ENCODE data around the gene ARTN.

The ARTN gene

DNA sequence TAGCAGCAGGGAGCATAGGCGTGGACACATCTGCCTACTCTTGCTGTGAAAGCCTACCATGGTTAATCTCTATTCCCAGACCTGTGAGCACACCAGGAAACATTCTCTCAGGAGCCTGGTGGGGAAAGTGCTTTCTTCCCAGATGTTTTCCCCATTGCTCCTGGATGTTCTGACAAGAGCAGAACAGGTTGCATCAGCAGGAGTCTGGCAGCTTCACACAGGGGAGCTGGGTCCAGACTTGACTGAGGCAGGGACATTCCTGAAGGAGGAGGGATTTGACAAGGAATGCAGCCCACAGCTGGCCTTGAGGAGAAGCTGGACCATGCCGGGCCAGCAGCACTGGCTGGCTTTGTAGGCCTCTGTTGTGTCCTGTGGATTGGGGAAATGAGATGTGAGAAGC, 21.0 kb upstream of the ARTN start:
- no peak for TF ChIP-seq CTCF (IDR thresholded peaks at IDR 0.05; ENCODE audit: low read depth, low read length)

GRCh38 chr1:43913051-43913501, 20.5 kb upstream of the ARTN start:
- no peak for TF ChIP-seq CTCF (IDR thresholded peaks at IDR 0.05; ENCODE audit: low read depth, low read length)
- no peak overlapping the region for H3K4me3 ChIP-seq (ENCODE audit: low read depth, low read length)

More for the DNA sequence above, 21.0 kb upstream of the ARTN start:
- no peak overlapping the region for H3K4me3 ChIP-seq (ENCODE audit: low read depth, low read length)

GRCh38 chr1:43913666-43914360, 19.8 kb upstream of the ARTN start:
- no peak for TF ChIP-seq CTCF (IDR thresholded peaks at IDR 0.05; ENCODE audit: low read depth, low read length)
- no peak overlapping the region for H3K4me3 ChIP-seq (ENCODE audit: low read depth, low read length)

GRCh38 chr1:43914576-43915525, 18.8 kb upstream of the ARTN start:
- no peak overlapping the region for H3K4me3 ChIP-seq (ENCODE audit: low read depth, low read length)
- TF ChIP-seq CTCF (IDR thresholded peaks at IDR 0.05; ENCODE audit: low read depth, low read length) = no peak

DNA sequence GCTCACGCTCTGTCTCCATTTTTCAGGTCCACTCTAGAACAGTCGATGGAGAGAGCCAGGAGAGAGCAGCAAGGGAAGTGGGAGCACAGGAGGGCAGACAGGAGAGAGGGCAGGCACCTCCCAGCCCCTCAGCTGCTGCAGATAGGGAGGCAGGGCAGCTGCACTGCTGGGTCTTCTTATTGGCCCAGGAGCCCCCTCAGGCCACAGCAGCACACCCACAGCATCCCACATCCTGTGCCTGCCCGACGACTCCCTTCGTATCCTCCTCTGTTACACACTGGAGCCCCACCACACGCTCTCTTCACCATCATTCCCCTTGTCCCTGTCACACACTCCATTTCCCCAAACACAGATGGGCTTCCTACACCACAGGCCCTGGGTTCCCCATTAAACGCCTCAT, 13.7 kb upstream of the ARTN start:
- TF ChIP-seq CTCF (IDR thresholded peaks at IDR 0.05; ENCODE audit: low read depth, low read length) = no peak
- no peak overlapping the region for H3K4me3 ChIP-seq (ENCODE audit: low read depth, low read length)

GRCh38 chr1:43921022-43921421, 12.6 kb upstream of the ARTN start:
- H3K4me3 ChIP-seq (ENCODE audit: low read depth, low read length) = no peak overlapping the region

More at GRCh38 chr1:43921022-43921421, 12.6 kb upstream of the ARTN start:
- TF ChIP-seq CTCF (IDR thresholded peaks at IDR 0.05; ENCODE audit: low read depth, low read length) = no peak

Data from WI38 (cell line).